Smooth muscle cell (in vitro differentiated cells): ENCODE data around the gene NRXN2. TPM values are rescaled to one million over a fixed set of nuclear protein-coding genes. Genes with fewer than 3 reads are reported as not detected.

ENCODE experiments used
- DNase-seq: peaks from one replicate; lab custom pipeline; 2025; ENCODE audit not compliant: unreplicated experiment; lab: John Stamatoyannopoulos, UW
- H2AFZ ChIP-seq: fragments of 200-600 bp; sonication (generic); 2 replicates; pipeline ENCODE4 v1.6.0; 2016; ENCODE audit warnings: antibody characterized with exemption, low read depth, mild to moderate bottlenecking
- H3F3A ChIP-seq: fragments of 200-600 bp; sonication (generic); 2 replicates; pipeline ENCODE4 v1.6.0; 2017; ENCODE audit warnings: antibody characterized with exemption, low read depth
- H3K27ac ChIP-seq: fragments of 200-600 bp; sonication (generic); 2 replicates; pipeline ENCODE4 v1.5.1; 2016; ENCODE audit warnings: low read depth, mild to moderate bottlenecking
- H3K27me3 ChIP-seq: fragments of 200-600 bp; sonication (generic); 2 replicates; pipeline ENCODE4 v1.6.1; 2016; ENCODE audit warnings: low read depth, mild to moderate bottlenecking
- H3K36me3 ChIP-seq: fragments of 200-600 bp; sonication (generic); 2 replicates; pipeline ENCODE4 v1.5.1; 2016; ENCODE audit warnings: low read depth
- H3K4me1 ChIP-seq: fragments of 200-600 bp; sonication (generic); 2 replicates; pipeline ENCODE4 v1.5.1; 2016; ENCODE audit warnings: low read depth
- H3K4me2 ChIP-seq: fragments of 200-600 bp; sonication (generic); 2 replicates; pipeline ENCODE4 v1.6.0; 2016; ENCODE audit warnings: mild to moderate bottlenecking
- H3K4me3 ChIP-seq: fragments of 200-600 bp; sonication (generic); 2 replicates; pipeline ENCODE4 v1.5.1; 2016; ENCODE audit warnings: mild to moderate bottlenecking
- H3K79me2 ChIP-seq: fragments of 200-600 bp; sonication (generic); 2 replicates; pipeline ENCODE4 v1.6.0; 2016; ENCODE audit warnings: low read depth, mild to moderate bottlenecking
- H3K9ac ChIP-seq: fragments of 200-600 bp; sonication (generic); 2 replicates; pipeline ENCODE4 v1.6.0; 2016; ENCODE audit warnings: low read depth
- H3K9me3 ChIP-seq: fragments of 200-600 bp; sonication (generic); replicated peaks from 2 replicates; pipeline ENCODE4 v1.5.1; 2016; ENCODE audit warnings: low read depth
- H4K20me1 ChIP-seq: fragments of 200-600 bp; sonication (generic); 2 replicates; pipeline ENCODE4 v1.6.0; 2016; ENCODE audit warnings: low read depth
- CTCF ChIP-seq: fragments of 200-600 bp; sonication (generic); IDR thresholded peaks from 2 replicates; pipeline ENCODE4 v1.5.1; 2017; ENCODE audit warnings: borderline replicate concordance, mild to moderate bottlenecking, antibody characterized with exemption; ENCODE audit not compliant: insufficient read depth, poor library complexity, severe bottlenecking
- whole genome bisulfite sequencing: methylation state at CpG from one replicate; pipeline ENCODE4 v1.1.7; 2016; ENCODE audit warnings: low lambda C conversion rate; 5-methylcytosine and 5-hydroxymethylcytosine counted together
- polyA plus RNA-seq: library from polyadenylated mRNA; unstranded; fragments of >200 nt; fragmentation: Nextera tagmentation; extraction: Ambion mirVana; gene quantifications from 2 replicates; pipeline ENCODE4 v1.2.1, GENCODE V29; 2016
- total RNA-seq: library from RNA; depleted of rRNA; stranded (reverse); fragments of >200 nt; gene quantifications from 2 replicates; pipeline ENCODE4 v1.2.3, GENCODE V29; 2014

NRXN2 gene
- total and polyA plus RNA-seq, 2 experiments from 2014 or later, result 1.4 to 1.7 TPM

- no peaks in the 10 kb centered on the region for H3K9me3 ChIP-seq
- no peak for DNase-seq
- WGBS, result 82% methylated on average over 24 of the region's 24 CpGs
Measured at GRCh38 chr11:64564947-64565889, 157.8 kb downstream of the NRXN2 start.

GRCh38 chr11:64564419-64564818 lies 158.6 kb downstream of the NRXN2 start:
- H2AFZ ChIP-seq, result no peak overlapping the region
- H3K36me3 ChIP-seq, result no peaks in the 10 kb centered on the region
- no peaks in the 10 kb centered on the region for H4K20me1 ChIP-seq
- H3K4me3 ChIP-seq, result no peak overlapping the region
- no peak for DNase-seq
- peaks cover 15% of the 10 kb centered on the region for H3K4me1 ChIP-seq
- no peaks in the 10 kb centered on the region for H3K27me3 ChIP-seq
- no peaks in the 10 kb centered on the region for H3K9me3 ChIP-seq
- H3K27ac ChIP-seq, result no peak overlapping the region
- no peak overlapping the region for H3K9ac ChIP-seq
- WGBS, result 99% methylated on average over 6 of the region's 7 CpGs
- H3K4me2 ChIP-seq, result no peak overlapping the region
- no peaks in the 10 kb centered on the region for H3K79me2 ChIP-seq
- no peak for TF ChIP-seq CTCF
- no peaks in the 10 kb centered on the region for H3F3A ChIP-seq

More at GRCh38 chr11:64564947-64565889, 157.8 kb downstream of the NRXN2 start:
- H3K4me1 ChIP-seq, result peaks cover 15% of the 10 kb centered on the region
- no peak overlapping the region for H3K27ac ChIP-seq
- no peak overlapping the region for H3K4me3 ChIP-seq
- no peak for TF ChIP-seq CTCF
- H3K4me2 ChIP-seq, result no peak overlapping the region
- no peaks in the 10 kb centered on the region for H3K36me3 ChIP-seq
- no peaks in the 10 kb centered on the region for H4K20me1 ChIP-seq
- no peak overlapping the region for H2AFZ ChIP-seq
- no peaks in the 10 kb centered on the region for H3K79me2 ChIP-seq
- H3K9ac ChIP-seq, result no peak overlapping the region
- no peaks in the 10 kb centered on the region for H3K27me3 ChIP-seq
- H3F3A ChIP-seq, result no peaks in the 10 kb centered on the region

GRCh38 chr11:64563966-64564365 lies 159.0 kb downstream of the NRXN2 start:
- TF ChIP-seq CTCF, result no peak
- H3K36me3 ChIP-seq, result no peaks in the 10 kb centered on the region
- no peaks in the 10 kb centered on the region for H3F3A ChIP-seq
- no peak overlapping the region for H3K4me3 ChIP-seq
- H3K27me3 ChIP-seq, result no peaks in the 10 kb centered on the region
- no peak overlapping the region for H2AFZ ChIP-seq
- no peaks in the 10 kb centered on the region for H3K79me2 ChIP-seq
- H3K9ac ChIP-seq, result no peak overlapping the region
- DNase-seq, result no peak
- WGBS, result 87% methylated on average over 12 of the region's 12 CpGs
- no peaks in the 10 kb centered on the region for H3K9me3 ChIP-seq
- H3K4me1 ChIP-seq, result peaks cover 15% of the 10 kb centered on the region
- no peak overlapping the region for H3K27ac ChIP-seq
- H3K4me2 ChIP-seq, result no peak overlapping the region
- H4K20me1 ChIP-seq, result no peaks in the 10 kb centered on the region
